Posterior cingulate gyrus (tissue), 11 donors: Measurements from ENCODE around the gene TTC31.

Experiments
- DNase-seq, 10 donors: peaks; one replicate each; pipeline versions ENCODE4 v3.0.0 to v3.0.0-alpha.2; 2020 to 2021; ENCODE audit warnings: mixed read lengths in 3 of 10
- intact Hi-C: fragments of 100-400 bp; cut with DNase I; formaldehyde crosslinking; loops from one replicate; pipeline ENCODE4 v1.15.1; 2023

The TTC31 gene

DNA sequence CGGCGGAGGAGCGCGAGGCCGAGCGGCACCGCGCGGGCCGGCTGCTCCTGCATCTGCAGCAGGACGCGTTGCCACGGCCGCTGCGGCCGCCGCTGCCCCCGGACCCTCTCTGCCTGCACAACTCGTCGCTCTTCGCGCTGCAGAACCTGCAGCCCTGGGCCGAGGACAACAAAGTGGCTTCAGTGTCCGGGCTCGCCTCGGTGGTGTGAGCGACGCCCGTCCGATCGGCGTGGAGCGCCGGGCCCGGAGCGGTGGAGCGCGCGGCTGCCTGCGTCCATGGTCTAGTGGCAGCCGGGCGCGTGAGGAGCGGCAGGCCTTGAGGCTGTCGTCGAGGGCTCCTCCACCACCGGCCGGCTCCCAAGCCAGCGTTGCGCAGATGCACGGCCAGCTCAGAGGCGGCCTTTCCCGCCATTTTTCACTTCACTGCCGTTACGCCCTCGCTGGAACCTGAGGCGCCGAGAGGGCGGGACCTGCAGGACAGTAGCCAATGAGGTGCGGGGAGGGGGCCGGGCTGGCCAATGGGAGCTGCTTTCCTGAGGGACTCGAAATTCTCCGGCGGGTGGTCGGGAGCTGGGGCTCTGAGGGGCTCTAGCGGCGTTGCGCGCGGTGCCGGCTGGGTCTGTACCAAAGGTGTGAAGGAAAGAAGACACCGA is 33.2 kb downstream of the TTC31 start:
- peak in 6 of 10 donors; percentile 27 to 92 (median 68) for DNase-seq
- intact Hi-C loops = no loop called here

GRCh38 chr2:74516650-74517049 is 33.8 kb downstream of the TTC31 start:
- intact Hi-C loops = no loop called here
- no peak for DNase-seq

DNA sequence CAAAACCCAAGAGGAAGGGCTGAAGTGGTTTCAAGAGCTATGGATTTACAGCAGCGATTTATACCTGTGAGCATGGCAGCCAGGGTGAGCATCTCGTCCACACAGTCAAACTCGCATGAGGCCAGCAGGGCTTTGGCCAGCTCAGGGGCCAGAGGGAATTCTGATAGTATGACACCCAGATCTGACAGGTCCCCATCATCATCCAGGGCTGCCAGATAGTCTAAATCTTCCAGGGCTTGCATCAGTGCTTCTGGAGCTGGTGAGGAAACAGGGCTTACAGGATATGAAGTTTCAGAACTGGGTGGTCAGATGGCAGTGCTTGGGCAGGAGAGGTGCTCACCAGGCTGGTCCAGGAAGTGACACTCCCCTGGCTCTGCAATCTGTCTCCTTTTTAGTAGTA is 39.6 kb downstream of the TTC31 start:
- no peak for DNase-seq
- intact Hi-C loops = no loop called here

GRCh38 chr2:74524005-74524404 is 41.1 kb downstream of the TTC31 start:
- no peak for DNase-seq
- intact Hi-C loops = no loop called here

DNA sequence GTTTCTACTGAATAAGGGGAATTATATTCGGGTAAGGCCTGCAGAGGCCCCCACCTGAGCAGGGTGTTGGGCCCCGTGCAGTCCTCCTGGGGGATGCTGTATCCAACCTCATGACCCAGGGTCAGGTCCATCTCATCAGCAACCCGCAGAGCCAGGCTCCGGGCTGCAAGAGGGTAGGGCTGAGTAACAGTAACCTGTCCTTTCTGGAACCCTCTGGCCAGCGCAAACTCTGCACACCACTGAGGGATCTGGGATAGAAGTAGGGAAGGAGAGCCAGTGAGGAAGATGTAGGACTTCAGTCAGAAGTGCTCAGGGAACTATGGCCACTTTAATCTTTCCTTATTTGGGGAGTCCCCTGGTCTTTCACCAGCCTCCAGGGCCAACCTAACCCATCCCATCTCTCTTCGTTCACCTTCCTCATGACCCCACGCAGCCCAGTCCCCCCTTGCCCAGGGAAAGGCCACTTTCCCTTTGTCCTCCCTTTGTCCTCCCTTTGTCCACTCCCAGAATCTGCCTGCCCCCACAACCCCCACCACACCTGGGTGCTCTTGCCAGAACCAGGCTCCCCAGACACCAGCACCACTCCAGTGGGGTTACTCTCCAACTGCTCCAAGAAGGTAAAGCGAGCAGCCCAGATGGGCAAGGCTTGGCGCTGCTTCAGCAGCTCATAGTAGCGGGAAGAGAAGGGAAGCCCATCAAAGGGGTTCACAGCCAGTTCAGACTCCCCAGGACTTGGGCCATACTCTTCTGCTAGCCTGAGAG is 42.3 kb downstream of the TTC31 start:
- intact Hi-C loops = no loop called here
- DNase-seq = peak in 1 of 10 donors; percentile 51

GRCh38 chr2:74525717-74526648 is 43.1 kb downstream of the TTC31 start, which contains the start of gene DQX1:
Gene DQX1 (minus strand): TSS chr2:74526231. CDS start chr2:74525729, 502 bp downstream.
- DNase-seq = peak in 1 of 10 donors; percentile 79
- intact Hi-C loops = no loop called here

DNA sequence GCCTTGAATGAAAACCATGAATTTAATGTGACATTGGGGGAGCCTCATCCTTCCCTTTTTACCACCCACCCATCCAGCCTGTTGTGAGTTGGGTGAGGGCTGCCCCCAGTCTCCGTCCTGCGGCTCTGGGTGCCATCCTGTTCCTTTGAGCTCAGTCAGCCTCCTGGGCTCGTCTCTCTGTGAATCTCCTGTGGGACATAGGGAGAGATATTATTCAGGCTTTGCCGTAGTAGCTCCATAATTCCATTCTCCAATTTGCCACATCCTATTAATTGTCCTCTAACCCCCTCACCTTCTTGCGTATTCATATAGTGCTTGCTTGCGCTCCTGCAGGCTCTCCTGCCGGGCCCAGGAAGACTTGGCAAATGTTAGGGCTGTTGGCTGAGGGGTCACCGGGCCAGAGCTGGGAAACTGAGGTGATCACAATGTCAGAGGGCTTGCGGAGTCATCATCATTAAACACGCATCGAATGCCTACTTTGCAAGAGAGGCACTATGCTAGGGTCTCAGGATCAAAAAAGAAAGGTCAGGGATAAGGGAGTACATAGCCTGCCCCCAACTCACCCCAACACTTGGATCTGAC is 43.9 kb downstream of the TTC31 start:
- intact Hi-C loops = no loop called here
- no peak for DNase-seq

DNA sequence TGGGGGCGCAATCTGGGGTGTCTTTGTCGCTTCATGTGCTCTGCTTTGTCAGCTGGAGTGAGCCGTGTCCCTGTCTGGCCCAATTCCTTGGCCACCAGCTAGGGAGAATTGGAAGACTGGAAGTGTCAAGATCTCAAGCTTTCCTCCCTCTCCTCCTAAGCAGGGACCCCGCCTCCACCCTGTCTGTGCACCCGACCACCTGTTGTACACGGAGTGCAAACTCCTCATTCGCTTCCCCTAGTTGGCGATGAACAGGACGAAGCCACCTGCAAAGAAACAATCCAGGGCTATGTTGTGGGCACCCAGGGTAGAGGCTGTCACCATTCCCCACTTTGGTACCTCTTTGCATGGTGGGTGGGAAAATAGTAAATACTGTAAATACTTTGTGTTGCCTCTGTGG is 44.9 kb downstream of the TTC31 start:
- intact Hi-C loops = loop anchor here (2.0 kb wide), 1 partner anchor 59 kb away; no protein-coding TSS in a partner anchor
- no peak for DNase-seq

DNA sequence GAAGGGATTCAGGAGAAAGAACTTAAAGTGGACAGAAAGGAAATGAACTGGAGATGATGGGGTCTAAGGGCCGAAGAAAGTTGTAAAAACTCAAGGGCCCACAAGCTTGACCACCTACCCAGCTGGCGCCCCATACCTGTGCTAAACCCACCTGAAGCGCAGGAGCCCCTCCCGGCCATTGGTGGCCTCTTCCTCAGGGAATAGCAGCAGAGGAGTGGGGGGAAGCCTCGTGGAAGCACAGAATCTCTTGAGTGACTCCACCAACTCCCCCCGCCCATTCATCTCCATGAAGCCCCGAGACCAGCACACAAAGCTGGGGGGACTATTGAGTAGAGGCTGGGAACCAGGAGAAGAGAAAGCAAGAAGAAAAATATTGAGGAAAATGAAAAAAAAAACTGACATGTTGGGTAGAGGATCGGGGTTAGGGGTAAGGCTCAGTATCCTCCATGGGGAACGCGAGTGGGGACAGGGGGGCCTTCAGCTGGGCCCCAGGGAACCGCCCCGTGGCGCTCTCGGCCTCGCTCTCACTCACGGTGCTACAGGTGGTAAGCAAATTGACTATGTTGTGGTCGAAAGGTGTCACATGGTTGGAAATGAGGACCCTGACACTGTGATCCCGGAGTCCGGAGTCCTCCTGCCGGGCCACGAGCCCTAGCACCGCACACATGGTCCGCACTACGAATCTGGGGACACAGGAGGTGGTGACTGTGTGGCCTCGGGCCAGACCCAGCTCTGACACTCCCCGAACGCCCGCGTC is 45.9 kb downstream of the TTC31 start:
- intact Hi-C loops = loop anchor here (1.0 to 2.0 kb wide), 3 partner anchors 20 to 58 kb away; partner anchors contain the start of gene TTC31
- DNase-seq = peak in 1 of 10 donors; percentile 81

DNA sequence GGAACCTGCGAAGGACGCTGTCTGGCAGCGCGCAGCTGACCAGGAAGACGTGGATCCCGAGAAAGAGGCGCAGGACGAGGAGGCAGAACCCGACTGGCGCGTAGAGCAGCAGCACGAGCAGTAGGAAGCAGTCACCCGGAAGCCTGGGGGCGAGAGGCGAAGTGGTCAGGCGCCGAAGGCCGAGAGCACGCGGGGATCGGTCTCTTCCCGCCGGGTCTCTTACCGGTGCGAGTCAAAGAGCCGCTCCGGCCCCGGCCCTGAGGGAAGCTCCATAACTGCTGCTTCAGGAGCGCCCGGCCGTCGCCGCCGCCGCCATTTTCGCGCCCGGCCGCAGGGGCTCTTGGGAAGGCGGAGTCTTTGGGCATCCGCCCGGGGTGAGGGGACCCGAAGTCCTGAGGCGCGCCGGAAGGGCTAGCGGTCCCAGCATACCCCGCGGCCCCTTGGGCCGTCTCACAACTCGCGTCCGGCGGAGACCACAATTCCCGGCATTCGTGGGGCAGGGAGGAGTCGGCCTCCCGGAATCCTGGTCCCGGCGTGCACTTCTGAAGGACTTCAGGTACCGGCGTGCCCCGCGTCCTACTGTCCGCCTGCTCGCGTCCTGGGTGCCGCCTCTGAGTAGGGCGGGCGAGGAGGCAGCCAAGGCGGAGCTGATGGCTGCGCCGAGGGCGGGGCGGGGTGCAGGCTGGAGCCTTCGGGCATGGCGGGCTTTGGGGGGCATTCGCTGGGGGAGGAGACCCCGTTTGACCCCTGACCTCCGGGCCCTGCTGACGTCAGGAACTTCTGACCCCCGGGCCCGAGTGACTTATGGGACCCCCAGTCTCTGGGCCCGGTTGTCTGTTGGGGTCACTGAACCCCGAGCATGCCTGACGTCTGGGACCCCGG is 46.7 kb downstream of the TTC31 start, which contains the start of the genes AUP1 and HTRA2:
Gene AUP1, minus strand, starts transcription at position 350 of the 882 bp plus-strand sequence. Its CDS starts 77 bp downstream, at position 273.
Gene HTRA2, plus strand, starts transcription at position 577 of the 882 bp plus-strand sequence. Its CDS starts 74 bp downstream, at position 651.
- peak; percentile 97 to 100 (median 98) for DNase-seq
- intact Hi-C loops = loop anchor here (1.0 to 10.0 kb wide), 4 partner anchors 21 to 125 kb away; partner anchors contain the start of genes SEMA4F and TTC31

- intact Hi-C loops = loop anchor here (10.0 kb wide), 1 partner anchor 124 kb away; the partner anchor contains the start of gene SEMA4F
- DNase-seq = peak in 8 of 10 donors; percentile 33 to 93 (median 51)
Measured at GRCh38 chr2:74530239-74531187, 47.6 kb downstream of the TTC31 start.

GRCh38 chr2:74531666-74532065 is 48.8 kb downstream of the TTC31 start:
- DNase-seq = peak in 1 of 10 donors; percentile 40
- intact Hi-C loops = loop anchor here (10.0 kb wide), 1 partner anchor 123 kb away; the partner anchor contains the start of gene SEMA4F

GRCh38 chr2:74532222-74532621 is 49.3 kb downstream of the TTC31 start:
- intact Hi-C loops = loop anchor here (10.0 kb wide), 1 partner anchor 123 kb away; the partner anchor contains the start of gene SEMA4F
- DNase-seq = no peak

GRCh38 chr2:74533464-74533863 is 50.6 kb downstream of the TTC31 start:
- intact Hi-C loops = loop anchor here (10.0 kb wide), 1 partner anchor 121 kb away; the partner anchor contains the start of gene SEMA4F

DNA sequence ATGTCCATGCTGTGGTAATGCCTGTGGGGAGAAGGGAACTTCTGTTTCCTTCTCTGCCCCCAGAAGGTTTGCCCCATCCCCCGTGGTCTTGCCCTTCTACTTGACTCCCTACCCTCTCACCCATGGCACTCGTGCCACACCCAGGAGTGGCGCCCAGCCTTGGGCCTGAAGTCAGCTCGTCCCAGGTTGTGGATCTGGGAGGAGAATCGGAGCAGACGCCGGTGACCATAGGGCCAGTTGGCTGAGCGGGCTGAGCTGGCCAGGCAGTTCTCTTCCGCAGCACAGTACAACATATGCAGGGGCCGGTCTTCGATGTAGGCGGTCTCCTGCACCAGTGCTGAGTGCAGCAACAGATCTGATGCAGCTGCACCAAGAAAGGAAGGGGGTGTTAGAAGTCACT is 51.5 kb downstream of the TTC31 start:
- intact Hi-C loops = loop anchor here (10.0 kb wide), 1 partner anchor 120 kb away; the partner anchor contains the start of gene SEMA4F
- DNase-seq = peak in 1 of 10 donors; percentile 63

More at GRCh38 chr2:74533464-74533863, 50.6 kb downstream of the TTC31 start:
- DNase-seq = peak in 1 of 10 donors; percentile 51

- DNase-seq = peak in 1 of 10 donors; percentile 66
- intact Hi-C loops = loop anchor here (10.0 kb wide), 1 partner anchor 119 kb away; the partner anchor contains the start of gene SEMA4F
Measured at GRCh38 chr2:74535440-74535965, 52.6 kb downstream of the TTC31 start.
